A549 treated with AZD9567 at 1 μM for 4 hours (cell line): ENCODE results near the gene TOGARAM1. TPM values are rescaled to one million over a fixed set of nuclear protein-coding genes. Genes with fewer than 3 reads are reported as not detected.

Experiments
- total RNA-seq: library from RNA; stranded (reverse); fragments of 200-300 nt; extraction: Qiagen RNA extraction; gene quantifications from 5 replicates; pipeline ENCODE4 v1.2.3, GENCODE V29; 2022; ENCODE audit not compliant: insufficient read depth

Gene TOGARAM1, protein sequence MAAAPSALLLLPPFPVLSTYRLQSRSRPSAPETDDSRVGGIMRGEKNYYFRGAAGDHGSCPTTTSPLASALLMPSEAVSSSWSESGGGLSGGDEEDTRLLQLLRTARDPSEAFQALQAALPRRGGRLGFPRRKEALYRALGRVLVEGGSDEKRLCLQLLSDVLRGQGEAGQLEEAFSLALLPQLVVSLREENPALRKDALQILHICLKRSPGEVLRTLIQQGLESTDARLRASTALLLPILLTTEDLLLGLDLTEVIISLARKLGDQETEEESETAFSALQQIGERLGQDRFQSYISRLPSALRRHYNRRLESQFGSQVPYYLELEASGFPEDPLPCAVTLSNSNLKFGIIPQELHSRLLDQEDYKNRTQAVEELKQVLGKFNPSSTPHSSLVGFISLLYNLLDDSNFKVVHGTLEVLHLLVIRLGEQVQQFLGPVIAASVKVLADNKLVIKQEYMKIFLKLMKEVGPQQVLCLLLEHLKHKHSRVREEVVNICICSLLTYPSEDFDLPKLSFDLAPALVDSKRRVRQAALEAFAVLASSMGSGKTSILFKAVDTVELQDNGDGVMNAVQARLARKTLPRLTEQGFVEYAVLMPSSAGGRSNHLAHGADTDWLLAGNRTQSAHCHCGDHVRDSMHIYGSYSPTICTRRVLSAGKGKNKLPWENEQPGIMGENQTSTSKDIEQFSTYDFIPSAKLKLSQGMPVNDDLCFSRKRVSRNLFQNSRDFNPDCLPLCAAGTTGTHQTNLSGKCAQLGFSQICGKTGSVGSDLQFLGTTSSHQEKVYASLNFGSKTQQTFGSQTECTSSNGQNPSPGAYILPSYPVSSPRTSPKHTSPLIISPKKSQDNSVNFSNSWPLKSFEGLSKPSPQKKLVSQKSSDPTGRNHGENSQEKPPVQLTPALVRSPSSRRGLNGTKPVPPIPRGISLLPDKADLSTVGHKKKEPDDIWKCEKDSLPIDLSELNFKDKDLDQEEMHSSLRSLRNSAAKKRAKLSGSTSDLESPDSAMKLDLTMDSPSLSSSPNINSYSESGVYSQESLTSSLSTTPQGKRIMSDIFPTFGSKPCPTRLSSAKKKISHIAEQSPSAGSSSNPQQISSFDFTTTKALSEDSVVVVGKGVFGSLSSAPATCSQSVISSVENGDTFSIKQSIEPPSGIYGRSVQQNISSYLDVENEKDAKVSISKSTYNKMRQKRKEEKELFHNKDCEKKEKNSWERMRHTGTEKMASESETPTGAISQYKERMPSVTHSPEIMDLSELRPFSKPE (N-terminal part only)
- total RNA-seq, result 7.4 to 13.3 TPM (median 8.2 TPM) in 5 replicates

DNA sequence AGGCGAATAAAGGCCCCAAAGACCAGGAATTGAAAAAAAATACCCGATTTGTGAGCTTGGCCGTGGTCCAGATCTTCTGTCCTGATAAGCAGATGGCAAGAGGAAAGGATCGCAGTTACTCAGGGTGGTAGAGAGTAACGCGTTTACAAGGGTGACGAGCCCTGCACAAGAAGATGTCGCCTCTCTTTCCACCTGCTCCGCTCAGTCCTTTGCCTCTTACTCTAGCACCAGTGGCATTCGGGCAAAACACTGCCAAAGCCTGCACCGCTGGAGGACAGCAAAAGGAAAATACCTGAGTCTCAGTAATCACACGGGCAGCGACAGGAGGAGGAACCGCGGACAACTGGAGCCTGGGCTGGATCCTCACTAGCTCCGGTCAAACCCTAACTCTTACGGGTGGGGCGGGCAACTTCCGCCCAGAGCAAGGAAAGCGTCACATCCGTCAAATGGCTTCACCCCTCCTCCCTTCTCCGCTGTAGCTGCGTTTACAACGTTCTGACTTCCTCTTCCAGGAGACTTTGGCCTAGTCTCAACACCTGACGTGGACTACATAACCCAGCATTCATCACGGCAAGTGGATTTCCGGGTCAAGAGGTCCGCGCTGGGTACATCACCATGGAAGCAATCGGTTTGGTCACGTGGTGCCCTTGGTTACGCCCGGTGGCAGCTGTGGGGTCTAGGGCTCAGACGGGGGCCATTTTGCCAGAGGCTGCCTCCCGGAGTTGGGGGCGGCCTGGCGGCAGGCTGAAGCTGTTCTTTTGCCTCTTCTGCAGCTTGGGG lies at the start of gene TOGARAM1, which contains the start of gene KLHL28:
TOGARAM1 (plus strand) TSS at position 637 of the 780 bp plus-strand sequence. CDS start 232 bp downstream, outside the sequence.
KLHL28 (minus strand) TSS at position 394 of the 780 bp plus-strand sequence. CDS start 16,019 bp downstream, outside the sequence.

DNA sequence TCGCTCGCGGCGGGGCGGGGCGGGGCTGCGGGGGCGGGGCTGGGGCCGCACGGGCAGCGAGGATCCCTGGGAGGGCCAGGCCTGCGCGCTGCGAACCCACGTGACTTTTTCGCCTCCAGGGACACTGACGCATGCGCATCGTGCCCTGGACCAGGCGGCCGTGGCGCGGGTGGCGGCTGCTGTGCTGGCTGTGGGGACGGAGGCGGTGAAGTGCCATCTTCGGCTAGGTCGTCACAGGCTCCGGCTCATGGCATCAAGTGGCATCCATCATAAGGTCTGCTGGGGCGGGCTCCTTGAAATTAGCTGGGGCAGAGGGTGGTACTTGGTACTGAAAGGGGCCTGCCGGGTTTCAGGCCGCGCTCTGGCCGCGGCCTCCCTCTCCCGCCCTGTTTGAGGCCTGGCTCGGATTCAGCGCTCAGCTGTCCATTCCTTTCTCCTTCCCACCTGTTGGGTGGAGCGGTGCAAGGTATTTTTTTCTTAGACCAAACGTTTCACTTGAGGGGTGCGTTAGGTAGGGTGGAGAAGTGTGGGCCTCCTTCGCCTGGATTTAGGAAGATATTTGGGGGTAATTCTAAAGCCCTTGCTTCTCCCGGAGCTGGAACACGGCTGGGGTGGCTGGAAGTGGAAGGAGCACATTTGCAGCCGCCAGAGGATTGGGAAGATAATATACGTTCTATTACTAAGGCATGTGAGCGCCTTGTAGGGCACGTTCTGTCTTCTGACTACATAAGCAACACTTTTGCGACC lies 122.2 kb downstream of the TOGARAM1 start, which contains the start of gene PRPF39:
PRPF39 (plus strand) TSS at position 141 of the 747 bp plus-strand sequence. CDS start 11,124 bp downstream, outside the sequence.

Other genes starting within 250 kb of the TOGARAM1 start
- 6.3 to 8.5 TPM (median 7.8 TPM) in 5 replicates for gene KLHL28, start 243 bp upstream of the TOGARAM1 start, total RNA-seq
- 18.1 to 27.5 TPM (median 23.6 TPM) in 5 replicates for gene PRPF39, start 121.9 kb downstream of the TOGARAM1 start, total RNA-seq
- gene FKBP3, start 172.3 kb downstream of the TOGARAM1 start, total RNA-seq, result 114 to 154 TPM (median 118 TPM) in 5 replicates
- gene FANCM, start 173.7 kb downstream of the TOGARAM1 start, total RNA-seq, result 4.9 to 8.2 TPM (median 5.7 TPM) in 5 replicates